ENCODE results near the gene JAM3.

JAM3 gene

DNA sequence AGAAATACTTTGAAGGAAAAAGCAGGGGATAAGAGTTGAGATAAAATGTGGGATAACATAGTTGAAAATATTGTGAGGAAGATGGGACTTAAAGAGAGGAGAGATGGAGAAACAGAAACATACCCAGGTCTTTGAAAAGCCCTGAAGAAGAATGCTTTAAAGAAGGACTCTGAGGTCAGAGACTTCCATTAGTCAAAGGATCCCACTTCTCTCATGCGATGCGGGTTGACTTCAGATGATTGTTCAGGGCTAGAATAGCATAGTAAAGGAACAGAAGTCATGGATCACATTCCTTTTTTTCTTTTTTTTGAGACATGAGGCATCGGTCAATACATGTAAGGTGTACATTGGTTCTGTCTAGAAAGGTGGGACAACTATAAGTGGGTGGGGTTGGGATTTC is 3.5 kb upstream of the JAM3 start:
- Histone ChIP-seq H3K4me1 (ENCODE audit: insufficient read depth, low read length) (peaks cover 14% of the 10 kb centered on the region), H3K36me3 (ENCODE audit: insufficient read depth, low read length) (no peaks in the 10 kb centered on the region), H3K27me3 (ENCODE audit: insufficient read depth, low read length) (peaks cover 17% of the 10 kb centered on the region), H3K9ac (ENCODE audit: low read depth, low read length) (no peak overlapping the region), H3K4me3 (ENCODE audit: low read length) (no peak overlapping the region), H3K27ac (ENCODE audit: low read depth, low read length) (no peak overlapping the region), H3K9me3 (ENCODE audit: insufficient read depth, low read depth, low read length) (no peaks in the 10 kb centered on the region)
- WGBS, result 97% methylated on average over 3 of the region's 3 CpGs

DNA sequence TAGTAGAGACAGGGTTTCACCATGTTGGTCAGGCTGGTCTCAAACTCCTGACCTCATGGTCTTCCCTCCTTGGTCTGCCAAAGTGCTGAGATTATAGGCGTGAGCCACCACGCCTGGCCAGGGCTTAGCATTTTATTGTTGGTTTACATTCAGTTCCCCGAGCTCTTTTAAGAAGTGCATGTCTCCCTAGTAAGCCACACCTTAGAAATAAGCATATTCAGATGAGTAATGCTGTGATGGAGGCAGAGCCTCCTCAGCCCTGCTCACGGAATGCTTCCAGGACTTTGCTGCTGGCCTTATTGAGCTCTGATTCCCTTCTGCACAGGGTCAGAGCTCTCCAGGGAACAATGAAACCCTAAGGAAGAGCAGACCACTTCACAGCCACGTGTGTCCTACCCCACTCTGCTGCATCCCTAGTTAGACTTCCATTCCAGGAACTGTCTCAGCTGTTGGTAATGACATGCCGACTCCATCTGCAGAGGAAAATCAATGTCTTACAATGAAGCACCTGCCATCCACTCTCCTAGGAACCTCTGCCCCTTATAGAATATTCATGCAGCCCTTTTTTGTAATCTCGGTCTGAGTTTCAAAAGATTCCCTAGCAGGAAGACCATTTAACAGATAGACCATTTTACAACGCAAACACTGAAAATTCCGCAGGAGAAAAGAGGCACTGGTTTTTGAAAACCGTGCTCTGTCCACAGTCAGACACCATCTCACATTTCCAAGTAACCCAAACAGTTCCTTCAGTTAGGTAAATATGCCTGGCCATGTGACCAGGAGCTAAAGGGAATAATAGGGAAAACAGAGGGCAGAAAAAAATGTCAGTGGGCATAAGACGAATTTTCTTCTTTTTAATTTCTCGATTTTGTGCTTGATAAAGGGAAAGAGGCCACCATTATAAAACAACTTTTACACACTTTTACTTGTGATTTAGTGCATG is 1.7 kb upstream of the JAM3 start:
- H3K9me3 ChIP-seq (ENCODE audit: insufficient read depth, low read depth, low read length), result no peaks in the 10 kb centered on the region
- peaks cover 16% of the 10 kb centered on the region for H3K4me1 ChIP-seq (ENCODE audit: insufficient read depth, low read length)
- H3K27ac ChIP-seq (ENCODE audit: low read depth, low read length), result no peak overlapping the region
- H3K36me3 ChIP-seq (ENCODE audit: insufficient read depth, low read length), result no peaks in the 10 kb centered on the region
- peaks cover 19% of the 10 kb centered on the region for H3K27me3 ChIP-seq (ENCODE audit: insufficient read depth, low read length)
- no peak overlapping the region for H3K4me3 ChIP-seq (ENCODE audit: low read length)
- H3K9ac ChIP-seq (ENCODE audit: low read depth, low read length), result no peak overlapping the region
- WGBS, result 68% methylated on average over 11 of the region's 12 CpGs

DNA sequence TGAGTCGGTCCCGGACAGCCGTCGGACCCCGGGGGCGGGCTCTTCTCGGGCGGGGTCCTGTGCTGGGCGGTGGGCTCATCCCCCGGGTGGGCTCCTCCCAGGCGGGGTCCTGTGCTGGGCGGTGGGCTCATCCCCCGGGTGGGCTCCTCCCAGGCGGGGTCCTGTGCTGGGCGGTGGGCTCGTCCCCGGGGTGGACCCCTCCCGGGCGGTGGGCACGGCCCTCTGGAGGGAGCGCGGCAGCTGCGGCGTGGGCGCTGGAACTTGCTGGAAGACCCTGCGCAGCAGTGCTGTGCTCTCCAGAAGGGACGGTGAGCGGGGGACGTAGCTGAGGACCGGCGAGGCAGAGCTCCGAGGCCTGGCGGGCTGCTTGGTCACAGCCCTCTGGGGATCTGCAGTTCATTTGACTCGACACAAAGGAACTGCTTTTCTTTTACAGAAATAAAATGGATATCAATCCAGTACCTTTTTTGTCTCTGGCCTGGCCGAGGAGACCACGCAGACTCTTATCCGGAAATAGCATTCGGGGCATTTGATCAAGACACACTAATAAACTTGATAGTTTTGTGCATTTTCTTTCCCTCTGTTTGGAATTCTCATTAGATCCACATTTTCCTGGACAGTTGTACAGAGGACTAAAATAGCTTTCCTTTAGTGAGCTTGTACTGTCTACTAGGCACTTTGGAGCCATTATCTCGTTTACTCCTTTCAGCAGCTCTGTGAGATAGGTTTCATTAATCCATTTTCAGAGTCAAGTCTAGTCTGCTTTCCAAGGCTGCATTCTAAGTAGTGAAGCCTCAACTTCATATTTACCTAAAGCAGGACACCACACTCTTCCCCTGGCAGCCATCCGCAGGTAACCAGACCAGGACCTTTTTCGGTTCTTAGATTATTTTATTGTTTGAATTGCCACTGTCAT is 812 bp downstream of the JAM3 start:
- Histone ChIP-seq H3K9me3 (ENCODE audit: insufficient read depth, low read depth, low read length) (no peaks in the 10 kb centered on the region), H3K36me3 (ENCODE audit: insufficient read depth, low read length) (no peaks in the 10 kb centered on the region), H3K9ac (ENCODE audit: low read depth, low read length) (peak overlapping the region; percentile 75; the same call in 1 of the 2 replicates), H3K27ac (ENCODE audit: low read depth, low read length) (no peak overlapping the region), H3K4me1 (ENCODE audit: insufficient read depth, low read length) (peaks cover 23% of the 10 kb centered on the region), H3K4me3 (ENCODE audit: low read length) (peak overlapping the region; percentile 91), H3K27me3 (ENCODE audit: insufficient read depth, low read length) (peaks cover 19% of the 10 kb centered on the region)
- 11% methylated on average over 41 of the region's 41 CpGs for WGBS

DNA sequence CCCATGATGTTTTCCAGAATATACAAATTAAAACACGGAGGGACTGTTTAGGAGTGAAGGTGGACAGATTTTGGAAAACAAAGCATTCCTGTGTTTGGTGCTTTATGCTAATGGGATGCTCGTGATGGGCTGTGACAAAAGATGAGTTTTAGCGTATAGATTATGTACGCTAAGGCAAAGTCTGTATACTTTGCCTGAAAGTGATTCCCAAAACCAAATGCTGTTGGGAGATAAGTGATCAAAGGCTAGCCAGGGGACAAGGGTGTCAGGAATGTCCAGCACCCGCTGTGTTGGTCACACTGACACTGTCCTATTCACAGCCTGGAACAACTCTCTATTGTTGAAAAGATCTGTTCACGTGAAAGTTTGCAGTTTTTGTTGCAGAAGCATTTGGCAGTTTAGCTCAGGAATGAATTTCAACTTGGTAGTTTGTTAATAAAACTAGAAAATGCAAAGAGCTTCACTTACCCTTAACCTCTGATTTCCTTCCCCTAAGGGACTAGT is 1.5 kb downstream of the JAM3 start:
- 69% methylated on average over 6 of the region's 6 CpGs for WGBS
- H3K4me1 ChIP-seq (ENCODE audit: insufficient read depth, low read length), result peaks cover 23% of the 10 kb centered on the region
- H3K27ac ChIP-seq (ENCODE audit: low read depth, low read length), result no peak overlapping the region
- H3K9ac ChIP-seq (ENCODE audit: low read depth, low read length), result no peak overlapping the region
- no peaks in the 10 kb centered on the region for H3K9me3 ChIP-seq (ENCODE audit: insufficient read depth, low read depth, low read length)
- peak overlapping the region; percentile 91 for H3K4me3 ChIP-seq (ENCODE audit: low read length)
- peaks cover 19% of the 10 kb centered on the region for H3K27me3 ChIP-seq (ENCODE audit: insufficient read depth, low read length)
- H3K36me3 ChIP-seq (ENCODE audit: insufficient read depth, low read length), result no peaks in the 10 kb centered on the region

DNA sequence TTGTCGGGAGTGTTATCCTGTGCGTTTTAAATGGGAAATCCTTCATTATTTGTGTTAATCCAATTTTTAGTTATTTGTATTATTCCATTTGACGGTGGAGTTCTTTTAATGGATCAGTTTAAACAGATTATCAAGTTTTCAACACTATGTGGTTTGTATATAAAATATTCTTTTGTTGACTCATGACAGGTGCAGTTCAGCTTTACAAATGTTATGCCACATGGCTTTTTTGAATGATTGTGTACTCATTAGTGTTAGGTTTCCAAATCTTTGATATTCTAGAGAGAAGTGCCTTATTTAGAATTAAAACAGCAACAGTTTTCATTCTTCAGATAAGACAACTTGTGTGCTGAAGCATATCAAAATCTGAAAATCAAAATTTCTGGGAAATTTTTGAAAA is 2.4 kb downstream of the JAM3 start:
- 93% methylated on average over 2 of the region's 3 CpGs for WGBS

DNA sequence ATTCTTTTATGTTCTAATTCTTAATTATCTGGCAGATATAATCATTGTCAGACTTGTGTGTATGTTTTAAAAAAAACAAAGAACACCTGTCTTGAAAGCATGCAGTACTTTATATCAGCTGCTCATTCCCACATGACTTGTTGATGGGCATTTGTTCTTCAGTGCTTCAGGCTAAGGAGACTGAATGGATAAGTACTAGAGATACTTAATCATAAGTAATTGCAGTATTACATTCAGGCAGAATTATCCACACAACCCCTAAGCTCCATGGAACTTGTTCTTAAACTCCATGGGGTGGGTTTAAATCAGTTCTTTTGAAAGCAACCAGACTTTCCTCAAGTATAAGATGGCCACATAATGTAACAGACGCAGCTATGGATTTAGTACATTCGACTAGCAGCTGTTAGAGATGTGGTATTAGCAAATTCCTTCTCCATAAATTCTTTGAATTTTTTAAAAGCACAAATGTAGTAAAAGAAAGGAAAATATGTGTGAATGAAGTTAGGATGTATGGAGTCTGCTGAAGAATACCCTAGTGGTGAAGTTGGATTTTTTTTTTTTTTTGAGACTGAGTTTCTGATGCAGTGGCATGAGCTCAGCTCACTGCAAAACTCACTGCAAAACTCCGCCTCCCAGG is 3.0 kb downstream of the JAM3 start:
- no peak overlapping the region for H3K4me3 ChIP-seq (ENCODE audit: low read length)
- WGBS, result 100% methylated on average over 3 of the region's 3 CpGs
- peaks cover 19% of the 10 kb centered on the region for H3K27me3 ChIP-seq (ENCODE audit: insufficient read depth, low read length)
- no peak overlapping the region for H3K27ac ChIP-seq (ENCODE audit: low read depth, low read length)
- H3K9me3 ChIP-seq (ENCODE audit: insufficient read depth, low read depth, low read length), result no peaks in the 10 kb centered on the region
- H3K9ac ChIP-seq (ENCODE audit: low read depth, low read length), result no peak overlapping the region
- peaks cover 22% of the 10 kb centered on the region for H3K4me1 ChIP-seq (ENCODE audit: insufficient read depth, low read length)
- no peaks in the 10 kb centered on the region for H3K36me3 ChIP-seq (ENCODE audit: insufficient read depth, low read length)

More for the DNA sequence above, 2.4 kb downstream of the JAM3 start:
- H3K9me3 ChIP-seq (ENCODE audit: insufficient read depth, low read depth, low read length), result no peaks in the 10 kb centered on the region
- no peak overlapping the region for H3K4me3 ChIP-seq (ENCODE audit: low read length)
- H3K27me3 ChIP-seq (ENCODE audit: insufficient read depth, low read length), result peaks cover 19% of the 10 kb centered on the region
- H3K27ac ChIP-seq (ENCODE audit: low read depth, low read length), result no peak overlapping the region
- no peaks in the 10 kb centered on the region for H3K36me3 ChIP-seq (ENCODE audit: insufficient read depth, low read length)
- H3K9ac ChIP-seq (ENCODE audit: low read depth, low read length), result no peak overlapping the region
- peaks cover 23% of the 10 kb centered on the region for H3K4me1 ChIP-seq (ENCODE audit: insufficient read depth, low read length)

DNA sequence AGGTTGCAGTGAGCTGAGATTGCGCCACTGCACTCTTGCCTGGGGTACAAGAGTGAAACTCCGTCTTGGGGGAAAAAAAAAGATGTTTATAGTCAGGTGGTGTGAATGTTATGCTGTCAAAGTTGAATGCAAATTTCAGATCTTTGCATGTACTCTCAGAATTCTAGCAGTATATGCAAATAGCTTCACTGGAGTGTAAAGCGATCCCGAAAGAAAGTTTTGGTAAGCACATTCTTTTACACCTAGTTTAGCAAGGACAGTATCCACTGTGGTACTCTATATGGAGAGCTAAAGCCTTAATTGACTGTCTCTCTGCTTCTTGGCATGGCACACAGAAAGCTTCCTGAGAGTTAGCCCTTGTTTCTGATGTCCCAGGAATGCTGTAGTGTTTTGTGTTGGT is 4.0 kb downstream of the JAM3 start:
- Histone ChIP-seq H3K27ac (ENCODE audit: low read depth, low read length) (no peak overlapping the region), H3K9me3 (ENCODE audit: insufficient read depth, low read depth, low read length) (no peaks in the 10 kb centered on the region), H3K27me3 (ENCODE audit: insufficient read depth, low read length) (peaks cover 15% of the 10 kb centered on the region), H3K36me3 (ENCODE audit: insufficient read depth, low read length) (no peaks in the 10 kb centered on the region), H3K4me1 (ENCODE audit: insufficient read depth, low read length) (peaks cover 18% of the 10 kb centered on the region), H3K9ac (ENCODE audit: low read depth, low read length) (no peak overlapping the region), H3K4me3 (ENCODE audit: low read length) (no peak overlapping the region)
- 89% methylated on average over 4 of the region's 4 CpGs for WGBS

DNA sequence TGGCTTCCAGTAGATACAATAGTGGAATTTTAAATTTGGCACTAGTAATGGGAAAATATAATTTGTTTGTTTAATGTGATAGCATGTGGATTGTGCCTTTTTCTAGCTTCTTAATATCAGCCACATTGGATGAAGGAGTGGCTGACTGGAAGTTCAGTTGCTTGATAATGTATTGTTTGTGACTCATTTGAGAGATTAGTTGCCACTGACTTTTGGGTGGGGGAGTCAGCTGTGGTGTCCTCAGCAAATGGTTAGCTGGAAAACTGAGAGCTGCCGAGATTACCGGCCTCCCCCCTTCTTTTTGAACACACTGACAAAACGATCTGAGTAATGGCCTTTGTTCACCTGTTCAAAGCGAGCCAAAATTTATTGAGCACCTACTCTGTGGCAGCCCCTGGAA is 5.5 kb downstream of the JAM3 start:
- 79% methylated on average over 4 of the region's 4 CpGs for WGBS
- H3K9ac ChIP-seq (ENCODE audit: low read depth, low read length), result no peak overlapping the region
- H3K36me3 ChIP-seq (ENCODE audit: insufficient read depth, low read length), result no peaks in the 10 kb centered on the region
- 0 out of 2 replicates have a peak, but pooled peaks cover under 1% of the 10 kb centered on the region for H3K9me3 ChIP-seq (ENCODE audit: insufficient read depth, low read depth, low read length)
- no peak overlapping the region for H3K4me3 ChIP-seq (ENCODE audit: low read length)
- no peak overlapping the region for H3K27ac ChIP-seq (ENCODE audit: low read depth, low read length)
- H3K4me1 ChIP-seq (ENCODE audit: insufficient read depth, low read length), result peaks cover 18% of the 10 kb centered on the region
- peaks cover 10% of the 10 kb centered on the region for H3K27me3 ChIP-seq (ENCODE audit: insufficient read depth, low read length)

DNA sequence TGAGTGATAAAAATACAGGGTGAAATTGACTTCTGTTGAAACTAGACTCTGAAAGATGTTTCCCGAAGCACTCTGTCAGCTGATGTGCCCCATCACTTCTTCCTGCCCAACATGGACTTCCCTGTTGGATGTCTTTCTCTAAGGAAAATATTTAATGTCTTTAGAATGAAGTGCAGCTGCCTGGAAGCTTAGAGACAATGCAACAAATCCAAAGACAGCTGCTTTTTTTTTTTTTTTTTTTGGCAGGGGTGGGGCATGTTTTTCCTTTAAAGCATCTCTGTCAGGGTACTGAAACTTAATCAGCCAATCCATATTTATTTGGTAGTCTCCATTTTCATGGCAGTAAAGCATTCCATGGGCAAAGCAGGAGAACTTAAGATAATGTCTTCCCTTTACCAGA is 5.9 kb downstream of the JAM3 start:
- Histone ChIP-seq H3K27ac (ENCODE audit: low read depth, low read length) (no peak overlapping the region), H3K4me3 (ENCODE audit: low read length) (no peak overlapping the region), H3K9ac (ENCODE audit: low read depth, low read length) (no peak overlapping the region), H3K9me3 (ENCODE audit: insufficient read depth, low read depth, low read length) (0 out of 2 replicates have a peak, but pooled peaks cover 4% of the 10 kb centered on the region), H3K4me1 (ENCODE audit: insufficient read depth, low read length) (peaks cover 15% of the 10 kb centered on the region), H3K27me3 (ENCODE audit: insufficient read depth, low read length) (peaks cover 8% of the 10 kb centered on the region), H3K36me3 (ENCODE audit: insufficient read depth, low read length) (no peaks in the 10 kb centered on the region)
- 70% methylated on average over 1 of the region's 1 CpG for WGBS

DNA sequence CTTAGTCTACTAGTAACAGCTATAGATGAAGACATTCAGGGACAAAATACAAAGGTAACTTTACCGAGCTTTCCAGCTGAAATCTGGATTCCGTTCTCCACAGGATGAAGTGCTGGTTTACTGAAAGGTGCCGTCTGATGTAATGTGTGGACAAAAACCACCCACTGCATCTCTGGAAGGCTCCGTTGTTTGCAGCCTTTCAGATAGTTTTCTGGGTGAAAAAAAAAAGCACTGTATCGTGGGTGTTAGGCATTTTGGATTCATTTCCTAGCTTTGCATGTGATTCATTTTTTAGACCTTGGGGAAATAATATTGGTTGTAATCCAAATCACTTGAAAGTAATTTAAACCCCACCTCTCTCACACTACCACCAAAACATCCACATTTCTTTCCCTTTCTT is 10.4 kb downstream of the JAM3 start:
- H3K36me3 ChIP-seq (ENCODE audit: insufficient read depth, low read length), result peaks cover 4% of the 10 kb centered on the region; the same call in 1 of the 2 replicates
- WGBS, result 86% methylated on average over 5 of the region's 5 CpGs
- H3K4me3 ChIP-seq (ENCODE audit: low read length), result no peak overlapping the region
- H3K9ac ChIP-seq (ENCODE audit: low read depth, low read length), result no peak overlapping the region
- H3K4me1 ChIP-seq (ENCODE audit: insufficient read depth, low read length), result peaks cover 9% of the 10 kb centered on the region
- H3K27ac ChIP-seq (ENCODE audit: low read depth, low read length), result no peak overlapping the region
- H3K9me3 ChIP-seq (ENCODE audit: insufficient read depth, low read depth, low read length), result peaks cover 24% of the 10 kb centered on the region
- no peaks in the 10 kb centered on the region for H3K27me3 ChIP-seq (ENCODE audit: insufficient read depth, low read length)

Data from HUES64 (cell line).